HG03045 (cell line): ENCODE measurements around the gene PTPRCAP.
A peak's percentile ranks its signal among the peaks of the same experiment; 100 is the strongest.
"Not testable (repeated sequence)": the region's sequence is repeated elsewhere in the genome, so short reads cannot be mapped to it uniquely, and the experiment has no call there.

ENCODE experiments used
- ATAC-seq: cut with Tn5 transposase; IDR thresholded peaks from one replicate; pipeline ENCODE4 v1.9.1; 2021; ENCODE audit warnings: mild to moderate bottlenecking, moderate library complexity; ENCODE audit not compliant: unreplicated experiment

Gene PTPRCAP

GRCh38 chr11:67465530-67465929 lies 28.0 kb upstream of the PTPRCAP start:
- ATAC-seq: not testable (repeated sequence)

GRCh38 chr11:67465189-67465510 lies 27.7 kb upstream of the PTPRCAP start:
- no peak for ATAC-seq

GRCh38 chr11:67464411-67465188 lies 27.1 kb upstream of the PTPRCAP start:
- ATAC-seq: peak; percentile 45

- no peak for ATAC-seq
Measured at GRCh38 chr11:67463680-67464410, 26.4 kb upstream of the PTPRCAP start.

GRCh38 chr11:67463186-67463585 lies 25.7 kb upstream of the PTPRCAP start:
- no peak for ATAC-seq

- ATAC-seq: no peak
Measured at GRCh38 chr11:67458266-67458665, 20.8 kb upstream of the PTPRCAP start.

GRCh38 chr11:67457453-67457852 lies 20.0 kb upstream of the PTPRCAP start:
- no peak for ATAC-seq

GRCh38 chr11:67456068-67456705 lies 18.7 kb upstream of the PTPRCAP start:
- no peak for ATAC-seq

- ATAC-seq: no peak
Measured at GRCh38 chr11:67455054-67455453, 17.6 kb upstream of the PTPRCAP start, which contains the start of gene CABP4. CABP4 (plus strand) TSS chr11:67455354; CDS start chr11:67455424, 70 bp downstream.

- ATAC-seq: no peak
Measured at GRCh38 chr11:67453816-67454732, 16.6 kb upstream of the PTPRCAP start.

- ATAC-seq: no peak
Measured at GRCh38 chr11:67452141-67452952, 14.9 kb upstream of the PTPRCAP start, which contains the start of gene GPR152. GPR152 (minus strand) TSS chr11:67452729; CDS start chr11:67452724, 5 bp downstream.

- no peak for ATAC-seq
Measured at GRCh38 chr11:67451658-67451976, 14.1 kb upstream of the PTPRCAP start.

- no peak for ATAC-seq
Measured at GRCh38 chr11:67450796-67451657, 13.5 kb upstream of the PTPRCAP start.

GRCh38 chr11:67449116-67449844 lies 11.8 kb upstream of the PTPRCAP start:
- ATAC-seq: no peak

GRCh38 chr11:67448220-67448609 lies 10.7 kb upstream of the PTPRCAP start:
- ATAC-seq: no peak

GRCh38 chr11:67445515-67445914 lies 8.0 kb upstream of the PTPRCAP start:
- ATAC-seq: no peak

- ATAC-seq: no peak
Measured at GRCh38 chr11:67442504-67443404, 5.3 kb upstream of the PTPRCAP start.
